CD4-positive, CD25-positive, alpha-beta regulatory T cell (primary cell): ENCODE measurements around the gene PLEKHN1. TPM values are rescaled to one million over a fixed set of nuclear protein-coding genes. Genes with fewer than 3 reads are reported as not detected.

Source experiments
- ATAC-seq, 2 donors: fragments of 150-1000 bp; cut with Tn5 transposase; one replicate each; pipeline ENCODE4 v1.10.0; 2021; ENCODE audit warnings: low read depth in 2 of 2, moderate number of reproducible peaks in 2 of 2, moderate library complexity in 1 of 2
- DNase-seq, 3 donors: peaks; one replicate each; pipeline versions ENCODE4 v3.0.0 to v3.0.0-alpha.2; 2012 to 2022; ENCODE audit warnings: mixed read lengths in 1 of 3
- H3K27ac ChIP-seq: one replicate; pipeline ENCODE4 v1.7.0; 2013; ENCODE audit warnings: mild to moderate bottlenecking, low read length; ENCODE audit not compliant: insufficient read depth, poor library complexity, severe bottlenecking
- H3K27me3 ChIP-seq: one replicate; pipeline ENCODE4 v1.7.0; 2013; ENCODE audit warnings: low read length; ENCODE audit not compliant: control insufficient read depth, insufficient read depth
- H3K36me3 ChIP-seq: one replicate; pipeline ENCODE4 v1.7.0; 2013; ENCODE audit warnings: mild to moderate bottlenecking, low read length, moderate library complexity; ENCODE audit not compliant: control insufficient read depth, insufficient read depth
- H3K4me1 ChIP-seq: 2 replicates; pipeline ENCODE4 v1.7.0; 2013; ENCODE audit warnings: mild to moderate bottlenecking, low read length; ENCODE audit not compliant: insufficient read depth, control insufficient read depth, poor library complexity, severe bottlenecking
- H3K4me3 ChIP-seq: one replicate; pipeline ENCODE4 v1.7.0; 2013; ENCODE audit warnings: low read depth, mild to moderate bottlenecking, low read length, moderate library complexity
- H3K9me3 ChIP-seq, 2 experiments: 1 replicate in 1 of 2; 2 replicates in 1 of 2; pipeline ENCODE4 v1.7.0; 2013; ENCODE audit warnings: low read length in 2 of 2, mild to moderate bottlenecking in 1 of 2, moderate library complexity in 1 of 2; ENCODE audit not compliant: control insufficient read depth in 2 of 2
- H3K27ac Mint-ChIP-seq, 3 donors: one replicate each; pipeline ENCODE4 v1.8.0; 2020 to 2022; ENCODE audit warnings: mild to moderate bottlenecking in 3 of 3, mixed read lengths in 3 of 3, moderate library complexity in 2 of 3
- H3K27me3 Mint-ChIP-seq: one replicate; pipeline ENCODE4 v1.8.0; 2022; ENCODE audit warnings: mild to moderate bottlenecking, mixed read lengths
- H3K36me3 Mint-ChIP-seq: one replicate; pipeline ENCODE4 v1.8.0; 2020; ENCODE audit warnings: mixed read lengths
- H3K4me1 Mint-ChIP-seq, 4 donors: one replicate each; pipeline ENCODE4 v1.8.0; 2020 to 2022; ENCODE audit warnings: mixed read lengths in 4 of 4, mild to moderate bottlenecking in 1 of 4
- H3K4me3 Mint-ChIP-seq, 4 donors: one replicate each; pipeline ENCODE4 v1.8.0; 2020 to 2022; ENCODE audit warnings: mild to moderate bottlenecking in 4 of 4, mixed read lengths in 4 of 4, moderate library complexity in 3 of 4
- H3K9me3 Mint-ChIP-seq, 7 donors: one replicate each; pipeline ENCODE4 v1.8.0; 2020 to 2022; ENCODE audit warnings: mixed read lengths in 7 of 7, mild to moderate bottlenecking in 3 of 7, moderate library complexity in 2 of 7
- polyA plus RNA-seq, 4 donors: library from polyadenylated mRNA; unstranded; fragments of 300-500 nt; fragmentation: Illumina TruSeq; gene quantifications; one replicate each; pipeline ENCODE4 v1.2.3, GENCODE V29; 2021
- total RNA-seq: library from RNA; stranded (reverse); gene quantifications from one replicate; pipeline ENCODE4 v1.2.3, GENCODE V29; 2022

PLEKHN1 gene
- total RNA-seq (2.5 TPM), polyA plus RNA-seq (under 1 TPM in 2 of 4 donors, not detected in 2; 0.39 to 0.61 TPM)

GRCh38 chr1:966135-966703 lies at the start of gene PLEKHN1:
Gene PLEKHN1 (plus strand): TSS chr1:966482. CDS start chr1:966532, 50 bp downstream.
- H3K27ac ChIP-seq: peak within 1 kb of the TSS; percentile 68
- Mint-ChIP-seq H3K9me3 (no peaks in the 10 kb centered on the region), H3K36me3 (no peaks in the 10 kb centered on the region), H3K4me1 (peaks cover 0 to 19% (median 0%) of the 10 kb centered on the region in 4 donors), H3K27ac (peak within 1 kb of the TSS in 2 of 3 donors; percentile 7 to 60), H3K4me3 (peak within 1 kb of the TSS; percentile 64 to 89 (median 79)), H3K27me3 (no peaks in the 10 kb centered on the region)
- peak; percentile 16 to 36 for ATAC-seq
- no peak within 1 kb of the TSS for H3K4me3 ChIP-seq
- no peaks in the 10 kb centered on the region for H3K9me3 ChIP-seq
- no peaks in the 10 kb centered on the region for H3K27me3 ChIP-seq
- H3K4me1 ChIP-seq: peaks cover 26% of the 10 kb centered on the region
- peak in 1 of 3 donors; percentile 52 for DNase-seq
- H3K36me3 ChIP-seq: no peaks in the 10 kb centered on the region

- peaks cover 0 to 10% (median 4%) of the 10 kb centered on the region in 4 donors for H3K4me1 Mint-ChIP-seq
- H3K27me3 ChIP-seq: peaks cover 4% of the 10 kb centered on the region
- no peak overlapping the region for H3K4me3 Mint-ChIP-seq
- H3K9me3 Mint-ChIP-seq: no peaks in the 10 kb centered on the region
- no peak overlapping the region for H3K27ac ChIP-seq
- peaks cover 12% of the 10 kb centered on the region for H3K4me1 ChIP-seq
- no peak overlapping the region for H3K27ac Mint-ChIP-seq
- no peak for DNase-seq
- H3K9me3 ChIP-seq: no peaks in the 10 kb centered on the region
- no peaks in the 10 kb centered on the region for H3K36me3 ChIP-seq
- no peak for ATAC-seq
- H3K4me3 ChIP-seq: no peak overlapping the region
- H3K27me3 Mint-ChIP-seq: peaks cover 27% of the 10 kb centered on the region
- no peaks in the 10 kb centered on the region for H3K36me3 Mint-ChIP-seq
These were observed 49.2 kb upstream of the PLEKHN1 start for GRCh38 chr1:917076-917459.

DNA sequence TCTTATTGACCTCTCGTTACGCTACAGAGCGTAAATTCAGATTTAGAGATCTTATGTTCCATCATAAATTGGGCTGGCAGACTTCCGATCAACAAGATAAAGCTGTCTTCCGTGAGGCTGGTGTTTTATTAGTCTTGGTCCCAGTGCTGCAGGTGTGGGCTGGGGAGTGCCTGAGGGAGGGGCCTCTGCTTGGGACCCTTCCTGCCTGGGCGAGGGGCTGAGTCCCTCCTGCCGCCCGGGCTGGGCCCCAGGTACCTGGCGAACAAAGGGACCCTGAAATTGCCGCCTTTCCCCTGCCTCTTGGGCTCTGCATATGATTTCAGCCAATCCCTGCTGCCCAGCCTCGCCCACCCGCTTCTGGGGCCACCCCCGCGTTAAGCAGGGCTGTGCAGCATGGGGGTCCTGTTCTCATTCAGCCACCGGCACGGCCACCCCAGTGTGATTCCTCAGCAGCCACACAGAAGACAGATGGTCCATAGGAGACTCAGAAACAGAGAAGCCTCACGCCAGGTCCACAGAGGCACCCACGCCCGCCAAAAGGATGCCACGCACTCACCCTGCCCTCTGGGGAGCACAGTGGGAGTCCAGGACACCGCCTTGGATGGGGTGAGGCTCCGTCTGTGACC lies 48.7 kb upstream of the PLEKHN1 start:
- no peaks in the 10 kb centered on the region for H3K9me3 ChIP-seq
- DNase-seq (no peak), ATAC-seq (no peak)
- peaks cover 4% of the 10 kb centered on the region for H3K27me3 ChIP-seq
- H3K36me3 Mint-ChIP-seq: no peaks in the 10 kb centered on the region
- H3K27me3 Mint-ChIP-seq: peaks cover 29% of the 10 kb centered on the region
- no peak overlapping the region for H3K4me3 Mint-ChIP-seq
- H3K27ac ChIP-seq: no peak overlapping the region
- H3K4me3 ChIP-seq: no peak overlapping the region
- H3K4me1 Mint-ChIP-seq: peaks cover 0 to 10% (median 3%) of the 10 kb centered on the region in 4 donors
- no peaks in the 10 kb centered on the region for H3K9me3 Mint-ChIP-seq
- H3K4me1 ChIP-seq: peaks cover 12% of the 10 kb centered on the region
- H3K27ac Mint-ChIP-seq: no peak overlapping the region
- H3K36me3 ChIP-seq: no peaks in the 10 kb centered on the region

GRCh38 chr1:918353-918752 lies 47.9 kb upstream of the PLEKHN1 start:
- no peak overlapping the region for H3K27ac ChIP-seq
- H3K4me1 ChIP-seq: peaks cover 18% of the 10 kb centered on the region
- no peak overlapping the region for H3K27ac Mint-ChIP-seq
- H3K36me3 Mint-ChIP-seq: no peaks in the 10 kb centered on the region
- no peaks in the 10 kb centered on the region for H3K9me3 ChIP-seq
- H3K4me3 ChIP-seq: no peak overlapping the region
- peaks cover 4% of the 10 kb centered on the region for H3K27me3 ChIP-seq
- H3K36me3 ChIP-seq: no peaks in the 10 kb centered on the region
- no peak for ATAC-seq
- H3K4me3 Mint-ChIP-seq: no peak overlapping the region
- no peak for DNase-seq
- H3K4me1 Mint-ChIP-seq: peaks cover 0 to 15% (median 6%) of the 10 kb centered on the region in 4 donors
- H3K9me3 Mint-ChIP-seq: peaks cover 0 to under 1% (median 0%) of the 10 kb centered on the region in 7 donors
- peaks cover 31% of the 10 kb centered on the region for H3K27me3 Mint-ChIP-seq

- Mint-ChIP-seq H3K27me3 (peaks cover 34% of the 10 kb centered on the region), H3K9me3 (peaks cover 0 to 1% (median 0%) of the 10 kb centered on the region in 7 donors), H3K4me1 (peaks cover 0 to 17% (median 7%) of the 10 kb centered on the region in 4 donors), H3K4me3 (no peak overlapping the region), H3K27ac (no peak overlapping the region), H3K36me3 (no peaks in the 10 kb centered on the region)
- H3K9me3 ChIP-seq: no peaks in the 10 kb centered on the region
- peaks cover 4% of the 10 kb centered on the region for H3K27me3 ChIP-seq
- H3K4me3 ChIP-seq: no peak overlapping the region
- H3K36me3 ChIP-seq: no peaks in the 10 kb centered on the region
- ATAC-seq (no peak), DNase-seq (no peak)
- H3K27ac ChIP-seq: no peak overlapping the region
- H3K4me1 ChIP-seq: peaks cover 20% of the 10 kb centered on the region
These were observed 47.4 kb upstream of the PLEKHN1 start for GRCh38 chr1:918843-919242.

DNA sequence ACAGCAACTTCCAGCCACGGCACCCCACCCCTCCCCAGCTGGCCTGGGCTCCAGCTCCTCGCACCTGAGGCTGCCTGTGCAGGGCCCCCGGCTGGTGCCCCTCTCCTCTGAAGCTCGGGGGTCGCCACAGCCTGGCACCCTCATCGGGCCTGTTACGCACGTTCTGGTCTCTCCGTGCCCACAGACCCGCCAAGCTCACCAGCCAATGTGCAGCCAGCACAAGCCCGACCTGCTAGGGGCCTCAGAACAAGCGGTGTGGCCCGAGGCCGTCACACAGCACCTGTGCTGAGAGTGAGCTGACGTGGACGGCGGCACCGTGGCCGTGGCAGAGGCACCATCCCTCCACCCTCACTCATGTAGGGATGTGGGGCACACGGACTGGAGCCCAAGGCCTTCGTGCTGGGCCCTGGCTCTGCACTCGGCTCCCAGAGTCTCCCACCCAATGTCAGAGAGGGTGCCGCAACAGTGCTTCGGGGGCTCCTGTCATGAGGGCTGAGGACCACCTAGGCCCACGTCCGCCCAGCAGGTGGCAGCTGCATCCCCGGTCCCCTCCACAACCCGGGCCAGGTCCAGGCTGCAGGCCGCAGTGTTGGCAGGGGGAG lies 46.9 kb upstream of the PLEKHN1 start:
- H3K4me3 Mint-ChIP-seq: no peak overlapping the region
- H3K9me3 Mint-ChIP-seq: peaks cover 0 to 1% (median 0%) of the 10 kb centered on the region in 7 donors
- H3K27ac Mint-ChIP-seq: no peak overlapping the region
- no peak for ATAC-seq
- H3K36me3 ChIP-seq: no peaks in the 10 kb centered on the region
- peaks cover 4% of the 10 kb centered on the region for H3K27me3 ChIP-seq
- no peaks in the 10 kb centered on the region for H3K36me3 Mint-ChIP-seq
- H3K4me1 ChIP-seq: peaks cover 20% of the 10 kb centered on the region
- no peak for DNase-seq
- H3K27me3 Mint-ChIP-seq: peaks cover 34% of the 10 kb centered on the region
- H3K27ac ChIP-seq: no peak overlapping the region
- H3K4me1 Mint-ChIP-seq: peaks cover 0 to 17% (median 7%) of the 10 kb centered on the region in 4 donors
- H3K4me3 ChIP-seq: no peak overlapping the region
- H3K9me3 ChIP-seq: no peaks in the 10 kb centered on the region

GRCh38 chr1:920010-920409 lies 46.3 kb upstream of the PLEKHN1 start:
- H3K36me3 ChIP-seq: no peaks in the 10 kb centered on the region
- Mint-ChIP-seq H3K27me3 (peaks cover 35% of the 10 kb centered on the region), H3K4me1 (peaks cover 0 to 17% (median 7%) of the 10 kb centered on the region in 4 donors), H3K36me3 (no peaks in the 10 kb centered on the region), H3K4me3 (no peak overlapping the region), H3K9me3 (peaks cover 0 to 1% (median 0%) of the 10 kb centered on the region in 7 donors), H3K27ac (no peak overlapping the region)
- H3K27ac ChIP-seq: no peak overlapping the region
- ATAC-seq (no peak), DNase-seq (no peak)
- no peaks in the 10 kb centered on the region for H3K9me3 ChIP-seq
- peaks cover 27% of the 10 kb centered on the region for H3K4me1 ChIP-seq
- no peak overlapping the region for H3K4me3 ChIP-seq
- H3K27me3 ChIP-seq: peaks cover 4% of the 10 kb centered on the region
